HG03135 (cell line): ENCODE data around the gene TEAD4.

Experiments
- ATAC-seq: cut with Tn5 transposase; IDR thresholded peaks from one replicate; pipeline ENCODE4 v1.9.1; 2021; ENCODE audit warnings: mild to moderate bottlenecking, moderate library complexity; ENCODE audit not compliant: unreplicated experiment

The TEAD4 gene

GRCh38 chr12:2960390-2960956, 1.3 kb downstream of the TEAD4 start:
- ATAC-seq, result no peak

- no peak for ATAC-seq
Measured at GRCh38 chr12:2960996-2961616, 1.9 kb downstream of the TEAD4 start.

- no peak for ATAC-seq
Measured at GRCh38 chr12:2961705-2962104, 2.5 kb downstream of the TEAD4 start.

- no peak for ATAC-seq
Measured at GRCh38 chr12:2963154-2963759, 4.1 kb downstream of the TEAD4 start.

GRCh38 chr12:2963760-2964292, 4.6 kb downstream of the TEAD4 start:
- ATAC-seq, result no peak

- ATAC-seq, result no peak
Measured at GRCh38 chr12:2967651-2968050, 8.5 kb downstream of the TEAD4 start.

GRCh38 chr12:2970744-2971143, 11.5 kb downstream of the TEAD4 start:
- ATAC-seq, result no peak

- no peak for ATAC-seq
Measured at GRCh38 chr12:2973566-2973965, 14.4 kb downstream of the TEAD4 start.

- ATAC-seq, result no peak
Measured at GRCh38 chr12:2974560-2974971, 15.4 kb downstream of the TEAD4 start.

GRCh38 chr12:2976581-2976996, 17.4 kb downstream of the TEAD4 start:
- no peak for ATAC-seq

- ATAC-seq, result no peak
Measured at GRCh38 chr12:2977776-2978175, 18.6 kb downstream of the TEAD4 start.

- no peak for ATAC-seq
Measured at GRCh38 chr12:2979806-2980205, 20.6 kb downstream of the TEAD4 start.

GRCh38 chr12:2980630-2981029, 21.4 kb downstream of the TEAD4 start:
- no peak for ATAC-seq

GRCh38 chr12:2982361-2982760, 23.2 kb downstream of the TEAD4 start:
- ATAC-seq, result no peak

- no peak for ATAC-seq
Measured at GRCh38 chr12:2984249-2984648, 25.1 kb downstream of the TEAD4 start.

GRCh38 chr12:2984698-2985097, 25.5 kb downstream of the TEAD4 start:
- no peak for ATAC-seq

GRCh38 chr12:2986876-2987275, 27.7 kb downstream of the TEAD4 start:
- no peak for ATAC-seq

- no peak for ATAC-seq
Measured at GRCh38 chr12:2988494-2988893, 29.3 kb downstream of the TEAD4 start.

GRCh38 chr12:2992724-2993123, 33.5 kb downstream of the TEAD4 start:
- ATAC-seq, result no peak

- ATAC-seq, result no peak
Measured at GRCh38 chr12:2997989-2998670, 38.9 kb downstream of the TEAD4 start.

- ATAC-seq, result no peak
Measured at GRCh38 chr12:2998789-2999264, 39.6 kb downstream of the TEAD4 start.
